ENCODE data around the gene TUB.

TUB gene

DNA sequence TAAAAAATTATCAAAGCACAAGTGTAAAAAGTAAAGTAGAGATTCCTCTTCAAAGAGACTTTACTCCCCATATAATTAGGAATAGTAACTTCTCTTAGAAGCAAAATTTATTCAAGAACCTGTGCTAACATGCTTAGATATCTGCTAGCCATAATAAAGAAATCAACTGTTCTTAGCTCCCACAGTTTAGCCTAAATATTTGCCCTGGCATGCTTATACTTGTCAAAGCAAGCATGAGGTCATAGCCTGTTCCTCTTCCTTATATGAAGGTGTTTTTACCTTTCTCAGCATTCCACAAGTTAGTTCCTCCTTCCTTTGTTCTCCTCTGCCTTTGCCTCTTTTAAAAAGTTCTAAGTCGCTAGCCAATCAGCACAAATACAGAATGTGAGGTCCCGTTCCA is 57.5 kb downstream of the TUB start:
- no peak for TF ChIP-seq CTCF (IDR thresholded peaks at IDR 0.05; ENCODE audit: unreplicated experiment in 3 of 3)
- Mint-ChIP-seq H3K27ac (no peak overlapping the region), H3K9me3 (peaks cover 4% of the 10 kb centered on the region), H3K4me1 (no peaks in the 10 kb centered on the region), H3K4me3 (no peak overlapping the region), H3K27me3 (ENCODE audit: low read depth) (no peaks in the 10 kb centered on the region), H3K36me3 (ENCODE audit: low read depth) (peaks cover 10% of the 10 kb centered on the region)

GRCh38 chr11:8149726-8150125 is 68.7 kb downstream of the TUB start:
- no peak for TF ChIP-seq CTCF (IDR thresholded peaks at IDR 0.05; ENCODE audit: unreplicated experiment in 3 of 3)
- Mint-ChIP-seq H3K4me3 (no peak overlapping the region), H3K9me3 (peaks cover 5% of the 10 kb centered on the region), H3K27me3 (ENCODE audit: low read depth) (peaks cover 4% of the 10 kb centered on the region), H3K4me1 (no peaks in the 10 kb centered on the region), H3K27ac (no peak overlapping the region), H3K36me3 (ENCODE audit: low read depth) (no peaks in the 10 kb centered on the region)

All from nephron (organoid).